Midbrain (tissue), 1 donor: Measurements from ENCODE around the gene PI16.
"Not testable (repeated sequence)": the region's sequence is repeated elsewhere in the genome, so short reads cannot be mapped to it uniquely, and the experiment has no call there.

Source experiments
- DNase-seq: peaks from one replicate; lab custom pipeline; 2025; lab: John Stamatoyannopoulos, UW

The PI16 gene

GRCh38 chr6:36929152-36929551, 25.4 kb upstream of the PI16 start:
- DNase-seq: no peak

GRCh38 chr6:36929607-36930006, 24.9 kb upstream of the PI16 start:
- DNase-seq: no peak

GRCh38 chr6:36930483-36930882, 24.1 kb upstream of the PI16 start:
- DNase-seq: no peak

GRCh38 chr6:36933102-36933501, 21.4 kb upstream of the PI16 start:
- no peak for DNase-seq

- no peak for DNase-seq
These were observed 21.0 kb upstream of the PI16 start for GRCh38 chr6:36933519-36933918.

GRCh38 chr6:36934901-36935300, 19.6 kb upstream of the PI16 start:
- DNase-seq: no peak

- DNase-seq: no peak
These were observed 17.7 kb upstream of the PI16 start for GRCh38 chr6:36936824-36937223.

- DNase-seq: no peak
These were observed 16.6 kb upstream of the PI16 start for GRCh38 chr6:36937896-36938295.

GRCh38 chr6:36938536-36938935, 16.0 kb upstream of the PI16 start:
- no peak for DNase-seq

- DNase-seq: not testable (repeated sequence)
These were observed 15.5 kb upstream of the PI16 start for GRCh38 chr6:36939005-36939404.

- DNase-seq: no peak
These were observed 14.5 kb upstream of the PI16 start for GRCh38 chr6:36940027-36940426.

- not testable (repeated sequence) for DNase-seq
These were observed 13.0 kb upstream of the PI16 start for GRCh38 chr6:36941561-36941960.

- DNase-seq: not testable (repeated sequence)
These were observed 12.2 kb upstream of the PI16 start for GRCh38 chr6:36942329-36942728.

GRCh38 chr6:36944650-36945049, 9.9 kb upstream of the PI16 start:
- no peak for DNase-seq

- DNase-seq: no peak
These were observed 9.2 kb upstream of the PI16 start for GRCh38 chr6:36945301-36945700.

- no peak for DNase-seq
These were observed 8.0 kb upstream of the PI16 start for GRCh38 chr6:36946526-36946925.

GRCh38 chr6:36947570-36948351, 6.8 kb upstream of the PI16 start:
- DNase-seq: peak; percentile 91

- DNase-seq: not testable (repeated sequence)
These were observed 5.5 kb upstream of the PI16 start for GRCh38 chr6:36949076-36949475.

GRCh38 chr6:36949636-36950035, 4.9 kb upstream of the PI16 start:
- no peak for DNase-seq

GRCh38 chr6:36953931-36954261, 642 bp upstream of the PI16 start:
- DNase-seq: no peak

- no peak for DNase-seq
These were observed 598 bp downstream of the PI16 start for GRCh38 chr6:36955136-36955535.

GRCh38 chr6:36955671-36956445, 1.3 kb downstream of the PI16 start:
- DNase-seq: no peak

GRCh38 chr6:36956446-36956820, 1.9 kb downstream of the PI16 start:
- DNase-seq: no peak
